Fibroblast of mammary gland (primary cell): ENCODE data around the gene GALR2.
"Not testable (repeated sequence)": the region's sequence is repeated elsewhere in the genome, so short reads cannot be mapped to it uniquely, and the experiment has no call there.

Experiments
- DNase-seq: peaks from one replicate; pipeline ENCODE4 v3.0.0-alpha.2; 2010; ENCODE audit warnings: low read depth
- H3K4me3 ChIP-seq: 2 replicates; pipeline ENCODE4 v1.5.1; 2011; ENCODE audit warnings: low read depth, mild to moderate bottlenecking, low read length, moderate library complexity; ENCODE audit not compliant: control insufficient read depth
- CTCF ChIP-seq: conservative IDR thresholded peaks from 2 replicates; pipeline ENCODE4 v1.5.1; 2011; ENCODE audit warnings: low read depth, low read length, inconsistent platforms; ENCODE audit not compliant: control insufficient read depth, insufficient read depth

GALR2 gene

GRCh38 chr17:76077584-76078110 lies 3.1 kb downstream of the GALR2 start:
- no peak overlapping the region for H3K4me3 ChIP-seq
- no peak for DNase-seq
- TF ChIP-seq CTCF = no peak

DNA sequence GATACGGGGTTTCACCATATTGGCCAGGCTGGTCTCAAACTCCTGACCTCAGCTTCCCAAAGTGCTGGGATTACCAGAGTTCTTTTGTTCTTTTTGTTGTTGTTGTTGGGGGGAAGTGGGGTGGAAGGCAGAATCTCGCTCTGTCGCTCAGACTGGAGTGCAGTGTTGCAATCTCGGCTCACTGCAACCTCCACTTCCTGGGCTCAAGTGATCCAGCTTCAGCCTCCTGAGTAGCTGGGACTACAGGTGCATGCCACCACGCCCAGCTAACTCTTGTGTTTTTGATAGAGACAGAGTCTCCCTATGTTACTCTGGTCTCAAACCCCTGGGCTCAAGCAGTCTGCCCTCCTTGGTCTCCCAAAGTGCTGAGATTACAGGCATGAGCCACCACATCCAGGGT lies 3.8 kb downstream of the GALR2 start:
- not testable (repeated sequence) for DNase-seq, H3K4me3 ChIP-seq

DNA sequence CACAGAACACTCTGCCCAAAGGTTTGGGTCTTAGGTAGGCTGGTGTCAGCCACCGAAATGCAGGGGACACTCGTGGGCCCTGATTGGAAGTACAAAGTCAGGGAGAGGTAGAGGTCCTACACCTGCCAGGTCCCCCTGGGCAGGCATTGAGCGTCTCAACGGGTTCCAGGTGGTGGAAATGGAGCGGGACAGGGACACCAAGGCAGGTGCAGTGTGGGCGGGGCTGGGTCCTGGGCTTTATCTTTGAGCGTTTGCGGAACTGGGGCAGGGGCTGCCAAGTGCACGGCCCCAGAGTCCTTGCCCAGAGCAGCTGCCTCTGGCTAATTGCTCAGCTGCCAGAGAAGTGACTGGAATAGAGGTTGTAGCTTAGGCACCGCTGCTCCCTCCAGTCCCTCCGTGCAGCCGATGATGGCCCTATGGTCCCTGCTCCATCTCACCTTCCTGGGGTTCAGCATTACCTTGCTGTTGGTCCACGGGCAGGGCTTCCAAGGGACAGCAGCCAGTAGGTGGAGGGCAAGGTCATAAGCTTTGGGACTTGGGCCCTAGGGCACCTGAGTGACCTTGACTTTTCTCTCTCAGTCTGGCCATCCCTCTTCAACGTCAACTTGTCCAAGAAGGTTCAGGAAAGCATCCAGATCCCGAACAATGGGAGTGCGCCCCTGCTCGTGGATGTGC lies 4.4 kb downstream of the GALR2 start, which contains the start of gene ZACN:
Gene ZACN (plus strand): TSS at position 323 of the 675 bp plus-strand sequence. CDS start 83 bp downstream, at position 406.
- DNase-seq = no peak
- TF ChIP-seq CTCF = no peak
- no peak within 1 kb of the TSS for H3K4me3 ChIP-seq

DNA sequence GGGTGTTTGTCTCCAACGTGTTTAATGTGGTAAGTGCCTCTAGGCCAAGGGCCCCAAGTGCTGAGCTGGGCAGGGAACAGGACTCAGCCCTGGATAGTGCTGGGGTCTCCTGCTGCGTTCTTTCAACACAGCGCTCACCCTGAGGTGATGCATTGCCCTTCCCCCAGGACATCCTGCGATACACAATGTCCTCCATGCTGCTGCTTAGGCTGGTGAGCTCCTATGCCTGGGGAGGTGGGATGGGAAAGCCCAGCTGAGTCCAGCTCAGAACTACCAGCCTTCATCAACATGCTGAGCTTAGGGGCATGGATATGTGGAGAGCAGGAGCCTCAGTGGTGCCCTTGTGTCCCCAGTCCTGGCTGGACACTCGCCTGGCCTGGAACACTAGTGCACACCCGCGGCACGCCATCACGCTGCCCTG lies 5.0 kb downstream of the GALR2 start:
- no peak for TF ChIP-seq CTCF
- no peak overlapping the region for H3K4me3 ChIP-seq
- DNase-seq = no peak

- DNase-seq = no peak
- no peak for TF ChIP-seq CTCF
These were observed 5.6 kb downstream of the GALR2 start for GRCh38 chr17:76079956-76080767.

GRCh38 chr17:76080768-76081287 lies 6.2 kb downstream of the GALR2 start:
- no peak for TF ChIP-seq CTCF
- H3K4me3 ChIP-seq = no peak overlapping the region
- DNase-seq = no peak

More at GRCh38 chr17:76079956-76080767, 5.6 kb downstream of the GALR2 start:
- H3K4me3 ChIP-seq = no peak overlapping the region
